Stimulated activated CD4-positive, alpha-beta T cell treated with anti-CD3 and anti-CD28 coated beads, Interleukin-1b, Interleukin-23, amount 100 ng/mL, for 1 hour (primary cell): Measurements from ENCODE around the gene CORIN.
"Not testable (repeated sequence)": the region's sequence is repeated elsewhere in the genome, so short reads cannot be mapped to it uniquely, and the experiment has no call there.

Experiments
- DNase-seq, 2 donors: peaks; one replicate each; pipeline ENCODE4 v3.0.0-alpha.2; 2020; ENCODE audit warnings: low read depth in 2 of 2

The CORIN gene

GRCh38 chr4:47721485-47721884 lies 116.4 kb downstream of the CORIN start:
- DNase-seq, result no peak

- DNase-seq, result no peak
Observed at GRCh38 chr4:47720787-47721186, 117.1 kb downstream of the CORIN start.

- no peak for DNase-seq
Observed at GRCh38 chr4:47719576-47719975, 118.3 kb downstream of the CORIN start.

DNA sequence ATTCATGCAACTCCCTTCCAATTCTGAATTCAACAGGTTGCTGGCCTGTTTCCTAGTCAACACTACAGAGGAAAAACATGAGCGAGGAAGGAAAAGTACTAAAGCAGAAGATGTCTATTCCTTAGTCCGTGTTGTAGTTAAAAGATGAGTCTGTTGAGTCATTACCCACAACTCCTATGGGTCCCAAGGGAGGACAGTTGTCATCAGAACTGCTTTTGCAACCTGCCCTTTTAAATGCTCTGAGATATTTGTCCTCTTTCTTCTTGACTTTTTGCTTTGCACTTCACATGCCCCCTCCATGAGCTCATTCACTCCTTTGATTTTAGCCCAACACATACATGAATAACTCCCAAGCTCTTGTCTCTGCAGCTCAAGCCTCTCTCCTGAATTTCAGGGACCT lies 119.2 kb downstream of the CORIN start:
- DNase-seq, result no peak

DNA sequence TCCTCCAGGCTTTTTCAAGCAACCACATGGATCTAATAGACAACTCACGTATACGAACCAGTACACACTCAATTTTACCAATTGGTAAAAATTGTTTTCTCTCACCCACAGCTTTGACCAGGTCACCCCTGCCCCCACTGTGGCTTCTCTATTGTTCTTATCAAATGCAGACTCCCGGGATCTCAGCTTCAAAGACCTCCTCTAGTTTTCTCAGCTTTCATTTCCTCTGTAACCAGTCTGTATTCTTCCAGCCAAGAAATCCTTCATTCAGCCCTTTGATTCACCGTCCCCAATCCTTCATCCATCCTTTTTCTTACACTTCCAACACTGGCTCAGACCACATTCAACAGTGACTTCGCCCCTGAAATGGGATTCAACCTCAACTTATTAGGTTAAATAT lies 120.7 kb downstream of the CORIN start:
- DNase-seq, result no peak

- DNase-seq, result no peak
Observed at GRCh38 chr4:47715716-47716416, 122.0 kb downstream of the CORIN start.

GRCh38 chr4:47714269-47714668 lies 123.6 kb downstream of the CORIN start:
- no peak for DNase-seq

DNA sequence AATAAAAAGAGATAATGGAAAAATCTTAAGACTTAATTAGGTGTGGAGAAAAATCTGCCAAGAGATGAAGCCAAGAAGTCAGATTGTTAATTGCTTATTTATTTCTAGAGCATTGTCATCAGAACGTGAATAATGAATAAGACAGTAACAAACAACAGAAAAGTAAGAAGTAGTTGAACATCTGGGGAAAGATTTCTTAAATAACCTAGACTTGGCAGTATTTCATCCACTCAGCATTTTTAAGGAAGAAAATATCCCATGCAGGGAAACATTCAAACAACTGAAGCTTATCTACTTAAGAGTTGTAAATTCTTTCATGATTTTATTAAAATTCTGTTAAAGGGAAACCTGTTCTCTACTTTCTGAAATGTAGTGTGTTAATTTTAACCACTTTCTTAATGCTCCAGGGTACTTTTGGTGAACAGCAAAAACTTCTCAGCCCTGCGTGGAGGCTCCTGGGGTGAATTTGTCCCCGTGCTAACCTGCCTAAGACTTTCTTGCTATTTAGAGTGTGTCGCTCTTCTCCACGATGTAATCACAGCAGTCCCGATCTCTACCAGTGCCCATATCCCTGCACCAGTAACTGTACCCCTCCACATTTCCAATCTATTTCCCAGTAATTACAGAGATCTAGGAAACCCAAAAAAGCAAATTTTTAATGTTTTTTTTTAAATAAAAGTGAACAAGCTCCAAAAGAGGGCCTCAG lies 124.6 kb downstream of the CORIN start:
- DNase-seq, result no peak

- no peak for DNase-seq
Observed at GRCh38 chr4:47711646-47712045, 126.2 kb downstream of the CORIN start.

- no peak for DNase-seq
Observed at GRCh38 chr4:47711183-47711582, 126.7 kb downstream of the CORIN start.

DNA sequence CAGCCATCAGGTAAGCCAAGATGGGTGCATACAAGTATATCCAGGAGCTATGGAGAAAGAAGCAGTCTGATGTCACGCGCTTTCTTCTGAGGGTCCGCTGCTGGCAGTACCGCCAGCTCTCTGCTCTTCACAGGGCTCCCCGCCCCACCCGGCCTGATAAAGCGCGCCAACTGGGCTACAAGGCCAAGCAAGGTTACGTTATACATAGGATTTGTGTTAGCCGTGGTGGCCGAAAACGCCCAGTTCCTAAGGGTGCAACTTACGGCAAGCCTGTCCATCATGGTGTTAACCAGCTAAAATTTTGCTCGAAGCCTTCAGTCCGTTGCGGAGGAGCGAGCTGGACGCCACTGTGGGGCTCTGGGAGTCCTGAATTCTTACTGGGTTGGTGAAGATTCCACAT lies 131.5 kb downstream of the CORIN start:
- not testable (repeated sequence) for DNase-seq

GRCh38 chr4:47705326-47705981 lies 132.4 kb downstream of the CORIN start:
- no peak for DNase-seq

GRCh38 chr4:47704693-47705325 lies 133.1 kb downstream of the CORIN start:
- DNase-seq, result no peak

- DNase-seq, result no peak
Observed at GRCh38 chr4:47703956-47704355, 133.9 kb downstream of the CORIN start.

GRCh38 chr4:47703008-47703407 lies 134.9 kb downstream of the CORIN start:
- DNase-seq, result no peak

DNA sequence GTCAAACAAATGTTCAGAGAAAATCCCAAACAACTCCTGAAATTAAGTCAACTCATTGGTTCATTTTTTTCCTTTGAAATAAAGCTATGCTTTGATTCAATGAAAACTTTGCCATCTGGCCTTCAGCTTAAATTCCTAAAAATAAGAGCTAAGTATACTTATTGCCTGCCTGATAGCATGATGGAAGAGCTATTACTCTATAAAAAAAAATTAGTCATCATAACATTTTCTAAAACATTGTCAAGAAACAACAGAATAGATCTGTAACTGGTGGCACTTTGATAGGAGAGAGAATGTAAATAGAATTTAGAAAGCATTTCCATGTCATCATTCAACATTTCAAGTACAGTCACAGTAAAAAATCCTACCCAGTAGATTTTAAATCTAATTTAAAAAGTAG lies 136.6 kb downstream of the CORIN start:
- no peak for DNase-seq

DNA sequence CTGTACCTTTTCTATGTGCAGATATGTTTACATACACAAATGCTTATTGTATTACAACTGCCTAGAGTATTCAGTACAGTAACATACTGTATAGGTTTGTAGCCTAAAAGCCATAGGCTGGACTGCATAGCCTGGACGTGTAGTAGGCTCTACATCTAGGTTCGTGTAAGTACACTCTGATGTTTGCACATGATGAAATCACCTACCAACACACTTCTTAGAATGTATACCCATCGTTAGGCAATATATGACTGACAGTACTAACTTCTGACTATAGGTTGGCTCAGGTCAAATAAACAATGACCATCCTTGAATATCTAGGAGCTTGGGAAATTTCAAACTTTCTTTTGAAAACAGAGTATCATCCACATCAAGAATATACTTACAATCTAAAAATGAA lies 139.0 kb downstream of the CORIN start:
- DNase-seq, result no peak

GRCh38 chr4:47696823-47697222 lies 141.0 kb downstream of the CORIN start:
- no peak for DNase-seq

DNA sequence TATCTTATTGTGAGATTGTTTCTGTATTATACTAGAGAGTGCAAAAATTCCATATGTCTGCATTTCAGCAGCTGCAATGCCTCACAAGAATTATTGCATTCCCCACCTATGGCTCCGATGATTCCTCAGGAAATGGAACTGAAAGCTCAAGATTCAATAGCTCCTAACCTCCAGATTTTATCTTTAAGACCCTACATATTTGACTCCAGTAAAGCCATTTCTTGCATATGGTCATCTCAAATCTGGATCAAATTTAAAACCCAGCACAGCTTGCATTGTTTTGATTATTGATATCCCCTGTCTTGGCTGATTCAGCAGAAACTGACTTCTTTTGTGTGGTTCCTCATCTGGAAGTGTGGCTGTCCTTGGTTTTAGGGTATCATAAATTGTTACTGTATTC lies 142.6 kb downstream of the CORIN start:
- DNase-seq, result no peak

GRCh38 chr4:47694322-47694721 lies 143.5 kb downstream of the CORIN start:
- DNase-seq, result no peak

- DNase-seq, result no peak
Observed at GRCh38 chr4:47692691-47693090, 145.2 kb downstream of the CORIN start.

DNA sequence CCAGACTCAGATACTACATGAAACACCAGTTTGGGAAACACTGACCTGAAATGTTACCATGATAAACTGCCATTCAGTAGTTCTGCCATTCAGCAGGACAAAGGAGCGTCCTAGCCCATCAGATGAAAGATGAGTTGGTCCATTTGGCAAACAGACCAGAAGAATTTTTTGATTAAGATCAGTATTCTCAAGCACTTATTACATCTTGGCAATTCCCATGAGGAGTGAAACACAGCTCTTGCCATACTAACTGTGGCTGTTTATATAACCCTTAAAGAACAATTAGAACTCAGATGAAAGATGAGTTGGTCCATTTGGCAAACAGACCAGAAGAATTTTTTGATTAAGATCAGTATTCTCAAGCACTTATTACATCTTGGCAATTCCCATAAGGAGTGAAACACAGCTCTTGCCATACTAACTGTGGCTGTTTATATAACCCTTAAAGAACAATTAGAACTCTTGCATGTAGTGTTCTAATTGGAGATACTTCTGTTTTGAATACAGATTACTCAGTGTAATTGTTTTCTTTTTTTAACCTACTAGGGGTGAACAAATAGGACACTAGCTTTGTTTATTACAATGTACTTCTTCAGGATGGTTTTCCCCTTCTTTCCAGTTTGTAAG lies 146.0 kb downstream of the CORIN start:
- DNase-seq, result not testable (repeated sequence)
